ENCODE results near the gene NR1H2. TPM values are rescaled to one million over a fixed set of nuclear protein-coding genes. Genes with fewer than 3 reads are reported as not detected.

Gene NR1H2
- total RNA-seq, 1 donor, result 113 TPM

DNA sequence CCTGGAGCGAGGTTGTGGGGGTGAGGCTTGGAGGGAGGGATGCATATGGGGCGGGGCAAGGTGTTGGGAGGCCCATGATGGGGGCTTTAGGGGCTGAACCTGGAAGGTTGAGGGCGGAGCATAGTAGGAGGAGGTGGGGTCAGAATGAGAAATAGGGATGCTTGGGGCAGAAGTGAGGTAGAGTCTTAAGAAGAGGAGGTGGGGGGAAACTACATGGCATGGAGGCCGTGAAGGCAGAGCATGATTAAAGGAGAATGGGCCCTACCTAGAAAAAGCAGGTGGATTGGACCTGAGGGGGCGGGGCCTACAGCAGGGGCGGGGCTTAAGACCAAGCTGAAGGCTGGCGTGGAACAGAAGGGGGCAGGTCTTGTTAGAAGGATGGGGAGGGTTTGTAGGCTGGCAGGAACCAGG lies 799 bp downstream of the NR1H2 start:
- Histone ChIP-seq H3K4me3 (ENCODE audit: insufficient read depth, low read length) (peak overlapping the region; percentile 37), H3K4me2 (ENCODE audit: insufficient read depth, low read length) (no peak overlapping the region)

DNA sequence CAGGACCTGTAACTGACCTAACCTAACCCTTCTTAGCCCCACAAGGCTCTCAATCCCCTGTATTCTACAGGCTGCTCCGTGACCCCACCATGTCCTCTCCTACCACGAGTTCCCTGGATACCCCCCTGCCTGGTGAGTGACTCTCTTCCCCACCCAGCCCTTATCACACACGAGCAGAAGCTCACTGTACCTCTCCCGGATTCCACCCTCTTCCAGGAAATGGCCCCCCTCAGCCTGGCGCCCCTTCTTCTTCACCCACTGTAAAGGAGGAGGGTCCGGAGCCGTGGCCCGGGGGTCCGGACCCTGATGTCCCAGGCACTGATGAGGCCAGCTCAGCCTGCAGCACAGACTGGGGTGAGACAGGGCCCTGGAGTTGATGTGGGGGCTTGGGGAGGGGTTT lies 1.3 kb downstream of the NR1H2 start:
- H3K36me3 ChIP-seq (ENCODE audit: insufficient read depth, low read length), result peaks cover 49% of the 10 kb centered on the region
- H3K4me3 ChIP-seq (ENCODE audit: insufficient read depth, low read length), result no peak overlapping the region
- TF ChIP-seq, protein P1, sequence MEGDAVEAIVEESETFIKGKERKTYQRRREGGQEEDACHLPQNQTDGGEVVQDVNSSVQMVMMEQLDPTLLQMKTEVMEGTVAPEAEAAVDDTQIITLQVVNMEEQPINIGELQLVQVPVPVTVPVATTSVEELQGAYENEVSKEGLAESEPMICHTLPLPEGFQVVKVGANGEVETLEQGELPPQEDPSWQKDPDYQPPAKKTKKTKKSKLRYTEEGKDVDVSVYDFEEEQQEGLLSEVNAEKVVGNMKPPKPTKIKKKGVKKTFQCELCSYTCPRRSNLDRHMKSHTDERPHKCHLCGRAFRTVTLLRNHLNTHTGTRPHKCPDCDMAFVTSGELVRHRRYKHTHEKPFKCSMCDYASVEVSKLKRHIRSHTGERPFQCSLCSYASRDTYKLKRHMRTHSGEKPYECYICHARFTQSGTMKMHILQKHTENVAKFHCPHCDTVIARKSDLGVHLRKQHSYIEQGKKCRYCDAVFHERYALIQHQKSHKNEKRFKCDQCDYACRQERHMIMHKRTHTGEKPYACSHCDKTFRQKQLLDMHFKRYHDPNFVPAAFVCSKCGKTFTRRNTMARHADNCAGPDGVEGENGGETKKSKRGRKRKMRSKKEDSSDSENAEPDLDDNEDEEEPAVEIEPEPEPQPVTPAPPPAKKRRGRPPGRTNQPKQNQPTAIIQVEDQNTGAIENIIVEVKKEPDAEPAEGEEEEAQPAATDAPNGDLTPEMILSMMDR (IDR thresholded peaks at IDR 0.05; ENCODE audit: extremely low read depth, low read depth, low read length), result no peak
- H3K27ac ChIP-seq (ENCODE audit: low read depth, low read length), result no peak overlapping the region
- H3K4me1 ChIP-seq (ENCODE audit: insufficient read depth, low read length), result peaks cover 3% of the 10 kb centered on the region
- H2AFZ ChIP-seq (ENCODE audit: low read length), result no peak overlapping the region
- H3K9me3 ChIP-seq (ENCODE audit: low read depth, low read length), result no peaks in the 10 kb centered on the region
- H3K27me3 ChIP-seq (ENCODE audit: insufficient read depth, low read length), result no peaks in the 10 kb centered on the region
- H4K20me1 ChIP-seq (ENCODE audit: insufficient read depth, low read length), result peaks cover 18% of the 10 kb centered on the region
- peaks cover 5% of the 10 kb centered on the region for H3K79me2 ChIP-seq (ENCODE audit: insufficient read depth, low read length)
- no peak for DNase-seq (ENCODE audit: insufficient read length, low spot score, missing footprints)
- no peak overlapping the region for H3K4me2 ChIP-seq (ENCODE audit: insufficient read depth, low read length)

More for the DNA sequence above, 799 bp downstream of the NR1H2 start:
- no peak for DNase-seq (ENCODE audit: insufficient read length, low spot score, missing footprints)
- Histone ChIP-seq H3K79me2 (ENCODE audit: insufficient read depth, low read length) (peaks cover 5% of the 10 kb centered on the region), H2AFZ (ENCODE audit: low read length) (no peak overlapping the region), H4K20me1 (ENCODE audit: insufficient read depth, low read length) (peaks cover 18% of the 10 kb centered on the region), H3K27me3 (ENCODE audit: insufficient read depth, low read length) (no peaks in the 10 kb centered on the region), H3K9me3 (ENCODE audit: low read depth, low read length) (no peaks in the 10 kb centered on the region), H3K36me3 (ENCODE audit: insufficient read depth, low read length) (peaks cover 46% of the 10 kb centered on the region), H3K27ac (ENCODE audit: low read depth, low read length) (no peak overlapping the region), H3K4me1 (ENCODE audit: insufficient read depth, low read length) (peaks cover 3% of the 10 kb centered on the region)
- TF ChIP-seq, protein P1 (IDR thresholded peaks at IDR 0.05; ENCODE audit: extremely low read depth, low read depth, low read length), result no peak

DNA sequence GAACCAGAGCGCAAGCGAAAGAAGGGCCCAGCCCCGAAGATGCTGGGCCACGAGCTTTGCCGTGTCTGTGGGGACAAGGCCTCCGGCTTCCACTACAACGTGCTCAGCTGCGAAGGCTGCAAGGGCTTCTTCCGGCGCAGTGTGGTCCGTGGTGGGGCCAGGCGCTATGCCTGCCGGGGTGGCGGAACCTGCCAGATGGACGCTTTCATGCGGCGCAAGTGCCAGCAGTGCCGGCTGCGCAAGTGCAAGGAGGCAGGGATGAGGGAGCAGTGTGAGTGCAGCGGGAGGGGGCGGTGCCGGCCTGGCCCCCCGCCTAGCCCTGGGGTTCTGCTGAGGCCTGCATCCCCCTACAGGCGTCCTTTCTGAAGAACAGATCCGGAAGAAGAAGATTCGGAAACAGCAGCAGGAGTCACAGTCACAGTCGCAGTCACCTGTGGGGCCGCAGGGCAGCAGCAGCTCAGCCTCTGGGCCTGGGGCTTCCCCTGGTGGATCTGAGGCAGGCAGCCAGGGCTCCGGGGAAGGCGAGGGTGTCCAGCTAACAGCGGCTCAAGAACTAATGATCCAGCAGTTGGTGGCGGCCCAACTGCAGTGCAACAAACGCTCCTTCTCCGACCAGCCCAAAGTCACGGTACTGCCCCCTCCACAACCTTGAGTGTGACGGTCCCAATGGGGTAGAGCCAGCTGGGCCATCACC lies 2.1 kb downstream of the NR1H2 start:
- no peak for DNase-seq (ENCODE audit: insufficient read length, low spot score, missing footprints)
- Histone ChIP-seq H4K20me1 (ENCODE audit: insufficient read depth, low read length) (peaks cover 18% of the 10 kb centered on the region), H3K4me3 (ENCODE audit: insufficient read depth, low read length) (no peak overlapping the region), H3K4me2 (ENCODE audit: insufficient read depth, low read length) (no peak overlapping the region), H3K9me3 (ENCODE audit: low read depth, low read length) (no peaks in the 10 kb centered on the region), H2AFZ (ENCODE audit: low read length) (no peak overlapping the region), H3K79me2 (ENCODE audit: insufficient read depth, low read length) (peaks cover 5% of the 10 kb centered on the region), H3K36me3 (ENCODE audit: insufficient read depth, low read length) (peaks cover 50% of the 10 kb centered on the region), H3K27me3 (ENCODE audit: insufficient read depth, low read length) (no peaks in the 10 kb centered on the region), H3K27ac (ENCODE audit: low read depth, low read length) (no peak overlapping the region), H3K4me1 (ENCODE audit: insufficient read depth, low read length) (peaks cover 3% of the 10 kb centered on the region)
- TF ChIP-seq, protein P1 (IDR thresholded peaks at IDR 0.05; ENCODE audit: extremely low read depth, low read depth, low read length), result no peak

DNA sequence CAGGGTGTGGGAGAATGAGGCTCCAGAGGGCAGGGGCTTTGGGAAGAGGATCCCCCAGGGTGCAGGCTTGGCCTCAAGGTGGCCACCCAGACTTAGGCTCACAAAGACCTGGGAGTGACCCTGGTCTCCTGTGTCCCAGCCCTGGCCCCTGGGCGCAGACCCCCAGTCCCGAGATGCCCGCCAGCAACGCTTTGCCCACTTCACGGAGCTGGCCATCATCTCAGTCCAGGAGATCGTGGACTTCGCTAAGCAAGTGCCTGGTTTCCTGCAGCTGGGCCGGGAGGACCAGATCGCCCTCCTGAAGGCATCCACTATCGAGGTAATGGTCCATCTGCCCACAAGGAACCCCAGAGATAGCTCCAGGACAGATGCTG lies 2.6 kb downstream of the NR1H2 start:
- Histone ChIP-seq H3K36me3 (ENCODE audit: insufficient read depth, low read length) (peaks cover 50% of the 10 kb centered on the region), H3K9me3 (ENCODE audit: low read depth, low read length) (no peaks in the 10 kb centered on the region)

More for the DNA sequence above, 2.6 kb downstream of the NR1H2 start:
- TF ChIP-seq, protein P1 (IDR thresholded peaks at IDR 0.05; ENCODE audit: extremely low read depth, low read depth, low read length), result no peak
- Histone ChIP-seq H3K4me2 (ENCODE audit: insufficient read depth, low read length) (no peak overlapping the region), H3K79me2 (ENCODE audit: insufficient read depth, low read length) (peaks cover 5% of the 10 kb centered on the region), H3K4me1 (ENCODE audit: insufficient read depth, low read length) (peaks cover 7% of the 10 kb centered on the region), H4K20me1 (ENCODE audit: insufficient read depth, low read length) (peaks cover 18% of the 10 kb centered on the region), H3K27ac (ENCODE audit: low read depth, low read length) (no peak overlapping the region), H3K4me3 (ENCODE audit: insufficient read depth, low read length) (no peak overlapping the region), H2AFZ (ENCODE audit: low read length) (no peak overlapping the region), H3K27me3 (ENCODE audit: insufficient read depth, low read length) (no peaks in the 10 kb centered on the region)
- DNase-seq (ENCODE audit: insufficient read length, low spot score, missing footprints), result no peak
